ENCODE measurements around the gene DTNA.

GRCh38 chr18:34740724-34741123, 30.6 kb downstream of the DTNA start:
- TF ChIP-seq CTCF (IDR thresholded peaks at IDR 0.05; ENCODE audit: low read length): no peak
- TF ChIP-seq EZH2 (IDR thresholded peaks at IDR 0.05; ENCODE audit: borderline replicate concordance, low read length): no peak

Measured in OCI-LY1 (cell line).